ENCODE data around the gene KRTAP19-4.
"Not testable (repeated sequence)": the region's sequence is repeated elsewhere in the genome, so short reads cannot be mapped to it uniquely, and the experiment has no call there.

DNA sequence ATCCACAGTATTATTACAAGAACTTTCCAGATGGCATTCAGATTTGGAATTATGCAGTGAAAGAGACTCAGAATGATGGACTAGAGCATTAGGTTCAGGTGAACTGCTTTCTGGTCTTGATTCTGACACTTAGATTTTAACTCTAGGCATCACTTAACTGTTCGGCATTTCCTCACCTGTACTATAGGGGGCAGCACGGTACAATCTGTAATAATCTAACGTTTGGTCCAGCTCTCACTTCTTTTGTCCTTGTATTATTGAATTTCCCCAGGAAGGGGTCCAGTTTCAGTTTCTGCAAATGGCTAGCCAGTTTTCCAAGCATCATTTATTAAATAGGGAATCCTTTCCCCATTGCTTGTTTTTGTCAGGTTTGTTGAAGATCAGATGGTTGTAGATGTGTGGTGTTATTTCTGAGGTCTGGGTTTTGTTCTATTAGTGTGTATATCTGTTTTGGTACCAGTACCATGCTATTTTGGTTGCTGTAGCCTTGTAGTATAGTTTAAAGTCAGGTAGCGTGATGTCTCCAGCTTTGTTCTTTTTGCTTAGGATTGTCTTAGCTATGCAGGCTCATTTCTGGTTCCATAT is 8.7 kb upstream of the KRTAP19-4 start:
- TF ChIP-seq, protein P1, sequence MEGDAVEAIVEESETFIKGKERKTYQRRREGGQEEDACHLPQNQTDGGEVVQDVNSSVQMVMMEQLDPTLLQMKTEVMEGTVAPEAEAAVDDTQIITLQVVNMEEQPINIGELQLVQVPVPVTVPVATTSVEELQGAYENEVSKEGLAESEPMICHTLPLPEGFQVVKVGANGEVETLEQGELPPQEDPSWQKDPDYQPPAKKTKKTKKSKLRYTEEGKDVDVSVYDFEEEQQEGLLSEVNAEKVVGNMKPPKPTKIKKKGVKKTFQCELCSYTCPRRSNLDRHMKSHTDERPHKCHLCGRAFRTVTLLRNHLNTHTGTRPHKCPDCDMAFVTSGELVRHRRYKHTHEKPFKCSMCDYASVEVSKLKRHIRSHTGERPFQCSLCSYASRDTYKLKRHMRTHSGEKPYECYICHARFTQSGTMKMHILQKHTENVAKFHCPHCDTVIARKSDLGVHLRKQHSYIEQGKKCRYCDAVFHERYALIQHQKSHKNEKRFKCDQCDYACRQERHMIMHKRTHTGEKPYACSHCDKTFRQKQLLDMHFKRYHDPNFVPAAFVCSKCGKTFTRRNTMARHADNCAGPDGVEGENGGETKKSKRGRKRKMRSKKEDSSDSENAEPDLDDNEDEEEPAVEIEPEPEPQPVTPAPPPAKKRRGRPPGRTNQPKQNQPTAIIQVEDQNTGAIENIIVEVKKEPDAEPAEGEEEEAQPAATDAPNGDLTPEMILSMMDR (IDR thresholded peaks at IDR 0.05), result not testable (repeated sequence)
- TF ChIP-seq POLR2A (IDR thresholded peaks at IDR 0.05), result not testable (repeated sequence)

All from adrenal gland (tissue), 5 donors.